ENCODE data around the gene IL1RN. TPM values are rescaled to one million over a fixed set of nuclear protein-coding genes. Genes with fewer than 3 reads are reported as not detected.

IL1RN gene
- total RNA-seq, 1 donor from 2014 or later = not detected

GRCh38 chr2:113156278-113157117 lies 29.1 kb downstream of the IL1RN start:
- Mint-ChIP-seq H3K9me3 (ENCODE audit: unreplicated experiment) (no peaks in the 10 kb centered on the region), H3K4me3 (ENCODE audit: unreplicated experiment) (peak overlapping the region; percentile 60), H3K27ac (ENCODE audit: unreplicated experiment) (no peak overlapping the region), H3K36me3 (ENCODE audit: unreplicated experiment) (no peaks in the 10 kb centered on the region), H3K27me3 (ENCODE audit: unreplicated experiment) (peaks cover 28% of the 10 kb centered on the region), H3K4me1 (ENCODE audit: unreplicated experiment) (peaks cover 15% of the 10 kb centered on the region)
- no peak for DNase-seq (ENCODE audit: extremely low spot score, unreplicated experiment)
- TF ChIP-seq CTCF (IDR thresholded peaks at IDR 0.05) = no peak

GRCh38 chr2:113157118-113157896 lies 29.9 kb downstream of the IL1RN start:
- H3K27me3 Mint-ChIP-seq (ENCODE audit: unreplicated experiment) = peaks cover 23% of the 10 kb centered on the region
- H3K27ac Mint-ChIP-seq (ENCODE audit: unreplicated experiment) = no peak overlapping the region
- H3K4me1 Mint-ChIP-seq (ENCODE audit: unreplicated experiment) = peaks cover 15% of the 10 kb centered on the region
- no peak for TF ChIP-seq CTCF (IDR thresholded peaks at IDR 0.05)
- H3K36me3 Mint-ChIP-seq (ENCODE audit: unreplicated experiment) = no peaks in the 10 kb centered on the region
- peak; percentile 84 for DNase-seq (ENCODE audit: extremely low spot score, unreplicated experiment)
- H3K9me3 Mint-ChIP-seq (ENCODE audit: unreplicated experiment) = no peaks in the 10 kb centered on the region
- peak overlapping the region; percentile 72 for H3K4me3 Mint-ChIP-seq (ENCODE audit: unreplicated experiment)

- DNase-seq (ENCODE audit: extremely low spot score, unreplicated experiment) = peak; percentile 56
- Mint-ChIP-seq H3K4me1 (ENCODE audit: unreplicated experiment) (peaks cover 15% of the 10 kb centered on the region), H3K4me3 (ENCODE audit: unreplicated experiment) (peak overlapping the region; percentile 72), H3K9me3 (ENCODE audit: unreplicated experiment) (no peaks in the 10 kb centered on the region), H3K27me3 (ENCODE audit: unreplicated experiment) (peaks cover 17% of the 10 kb centered on the region), H3K36me3 (ENCODE audit: unreplicated experiment) (no peaks in the 10 kb centered on the region), H3K27ac (ENCODE audit: unreplicated experiment) (no peak overlapping the region)
- TF ChIP-seq CTCF (IDR thresholded peaks at IDR 0.05) = no peak
Measured at GRCh38 chr2:113157897-113158753, 30.7 kb downstream of the IL1RN start.

GRCh38 chr2:113158884-113159553 lies 31.6 kb downstream of the IL1RN start:
- TF ChIP-seq CTCF (IDR thresholded peaks at IDR 0.05) = no peak
- no peaks in the 10 kb centered on the region for H3K36me3 Mint-ChIP-seq (ENCODE audit: unreplicated experiment)
- peak; percentile 51 for DNase-seq (ENCODE audit: extremely low spot score, unreplicated experiment)
- H3K4me1 Mint-ChIP-seq (ENCODE audit: unreplicated experiment) = peaks cover 15% of the 10 kb centered on the region
- H3K27ac Mint-ChIP-seq (ENCODE audit: unreplicated experiment) = no peak overlapping the region
- H3K27me3 Mint-ChIP-seq (ENCODE audit: unreplicated experiment) = peaks cover 14% of the 10 kb centered on the region
- no peaks in the 10 kb centered on the region for H3K9me3 Mint-ChIP-seq (ENCODE audit: unreplicated experiment)
- H3K4me3 Mint-ChIP-seq (ENCODE audit: unreplicated experiment) = no peak overlapping the region

All from osteocyte (in vitro differentiated cells).